Ovary (tissue), 9 donors: ENCODE data around the gene UTRN. TPM values are rescaled to one million over a fixed set of nuclear protein-coding genes. Genes with fewer than 3 reads are reported as not detected.

Experiments
- DNase-seq, 5 donors: peaks; one replicate each; pipeline ENCODE4 v3.0.0-alpha.2; 2019 to 2020
- H3K27ac ChIP-seq, 2 donors: fragments of 200-600 bp; one replicate each; pipeline versions ENCODE4 v1.5.1 to v1.8.0; 2019 to 2022
- H3K27me3 ChIP-seq: fragments of 200-600 bp; one replicate; pipeline ENCODE4 v1.8.0; 2022
- H3K36me3 ChIP-seq: fragments of 200-600 bp; sonication (generic); one replicate; pipeline ENCODE4 v1.5.1; 2019
- H3K4me1 ChIP-seq: one replicate; pipeline ENCODE4 v1.8.1; 2013; ENCODE audit warnings: mild to moderate bottlenecking, moderate library complexity; ENCODE audit not compliant: insufficient read depth
- H3K4me3 ChIP-seq: fragments of 200-600 bp; sonication (generic); one replicate; pipeline ENCODE4 v1.5.1; 2017
- H3K9me3 ChIP-seq, 2 donors: fragments of 200-600 bp in 1 of 2; sonication (generic) in 1 of 2; one replicate each; pipeline versions ENCODE4 v1.5.1 to v1.8.1; 2013 to 2019; ENCODE audit warnings: mild to moderate bottlenecking in 1 of 2, moderate library complexity in 1 of 2
- CTCF ChIP-seq, 3 donors: fragments of 450-650 bp in 2 of 3; fragments of 200-600 bp in 1 of 3; IDR thresholded peaks; one replicate each; pipeline versions ENCODE4 v1.5.1 to v1.8.0; 2016 to 2022; ENCODE audit warnings: antibody characterized with exemption in 3 of 3, mild to moderate bottlenecking in 1 of 3
- EP300 ChIP-seq: sonication (generic); formaldehyde crosslinking; IDR thresholded peaks from one replicate; pipeline ENCODE4 v1.6.1; 2017; ENCODE audit warnings: antibody characterized with exemption
- POLR2A ChIP-seq: fragments of 450-650 bp; IDR thresholded peaks from one replicate; pipeline ENCODE4 v1.6.1; 2017; ENCODE audit warnings: antibody characterized with exemption, mild to moderate bottlenecking, moderate library complexity
- WGBS, 3 donors: extraction: QIAGEN DNeasy Blood & Tissue Kit in 1 of 3; methylation state at CpG; one replicate each; pipeline versions ENCODE4 v1.1.5 to v1.1.7; 2013 to 2017; 5-methylcytosine and 5-hydroxymethylcytosine counted together
- intact Hi-C, 4 donors: fragments of 100-400 bp; cut with DNase I; formaldehyde crosslinking; loops; one replicate each; pipeline versions ENCODE4 v1.11.0 to v1.15.1; 2022 to 2023
- polyA plus RNA-seq, 2 donors: library from polyadenylated mRNA; stranded (reverse); fragments of 200-250 nt in 1 of 2; fragments of 350-450 nt in 1 of 2; fragmentation: Illumina TruSeq in 1 of 2; extraction: RNeasy Lipid Tissue Mini Kit (QIAGEN cat#74804) in 1 of 2; gene quantifications; one replicate each; pipeline ENCODE4 v1.2.3, GENCODE V29; 2013 to 2014
- total RNA-seq, 7 donors: library from RNA; depleted of rRNA in 2 of 7; stranded (reverse); fragments of >200 nt in 2 of 7; fragmentation: NEBNext Ultra II Directional in 3 of 7; extraction: Animal tissue kit (Norgen Biotek cat#: 25700) in 3 of 7; gene quantifications; one replicate each; pipeline versions ENCODE4 v1.1.0 to v1.2.4, GENCODE V29; 2016 to 2023
- donor health status: DM: no; HTN: no; CAD: no; lungs with moderate emphysema.
- donor health status: DM: no; HTN: no; CAD: no.
- donor health status: Bipolar disorder and iron deficiency.
- donor health status: DM: yes; HTN: yes; CAD: no.
- donor health status: DM: no; HTN: no; CAD: no.
- donor health status: DM: yes; HTN: yes; CAD: no.

Gene UTRN
- total and polyA plus RNA-seq, 9 donors = 27.6 to 155 (median 129) TPM

GRCh38 chr6:144295981-144296767, 11.0 kb downstream of the UTRN start:
- Histone ChIP-seq H3K27me3 (no peaks in the 10 kb centered on the region), H3K27ac (peak overlapping the region in 1 of 2 donors; percentile 44), H3K4me1 (no peaks in the 10 kb centered on the region), H3K4me3 (no peak overlapping the region), H3K36me3 (no peaks in the 10 kb centered on the region), H3K9me3 (no peaks in the 10 kb centered on the region)
- TF ChIP-seq POLR2A (no peak), CTCF (IDR thresholded peaks at IDR 0.05) (no peak), EP300 (no peak)
- WGBS, 3 donors = 99 to 100% (median 99%) methylated on average over 7 of the region's 7 CpGs
- DNase-seq = no peak
- intact Hi-C loops = no loop called here

- Histone ChIP-seq H3K36me3 (no peaks in the 10 kb centered on the region), H3K4me3 (no peak overlapping the region), H3K4me1 (no peaks in the 10 kb centered on the region), H3K27ac (peak overlapping the region in 1 of 2 donors; percentile 44), H3K9me3 (no peaks in the 10 kb centered on the region), H3K27me3 (no peaks in the 10 kb centered on the region)
- TF ChIP-seq POLR2A = no peak
- no peak for TF ChIP-seq EP300
- TF ChIP-seq CTCF (IDR thresholded peaks at IDR 0.05) = no peak
- DNase-seq = peak in 1 of 5 donors; percentile 43
- intact Hi-C loops = no loop called here
- 30 to 38% (median 38%) methylated on average over 2 of the region's 2 CpGs for WGBS, 3 donors
Observed at GRCh38 chr6:144296973-144297372, 11.8 kb downstream of the UTRN start.

- no peak for TF ChIP-seq POLR2A
- TF ChIP-seq CTCF (IDR thresholded peaks at IDR 0.05) = no peak
- TF ChIP-seq EP300 = no peak
- intact Hi-C loops = no loop called here
- H3K4me1 ChIP-seq = peaks cover under 1% of the 10 kb centered on the region
Observed at GRCh38 chr6:144297511-144298100, 12.5 kb downstream of the UTRN start.

GRCh38 chr6:144298194-144298593, 13.1 kb downstream of the UTRN start:
- no peaks in the 10 kb centered on the region for H3K9me3 ChIP-seq
- no peaks in the 10 kb centered on the region for H3K36me3 ChIP-seq
- H3K4me1 ChIP-seq = peaks cover 4% of the 10 kb centered on the region
- intact Hi-C loops = no loop called here
- H3K27ac ChIP-seq = peak overlapping the region; percentile 8 to 44
- no peaks in the 10 kb centered on the region for H3K27me3 ChIP-seq
- WGBS, 3 donors = 80 to 85% (median 82%) methylated on average over 5 of the region's 5 CpGs
- no peak for DNase-seq
- TF ChIP-seq EP300 = no peak
- TF ChIP-seq CTCF (IDR thresholded peaks at IDR 0.05) = no peak
- no peak for TF ChIP-seq POLR2A
- no peak overlapping the region for H3K4me3 ChIP-seq

More at GRCh38 chr6:144297511-144298100, 12.5 kb downstream of the UTRN start:
- H3K27me3 ChIP-seq = no peaks in the 10 kb centered on the region
- H3K9me3 ChIP-seq = no peaks in the 10 kb centered on the region
- H3K36me3 ChIP-seq = no peaks in the 10 kb centered on the region
- no peak overlapping the region for H3K4me3 ChIP-seq
- 48 to 62% (median 51%) methylated on average over 3 of the region's 3 CpGs for WGBS, 3 donors
- H3K27ac ChIP-seq = peak overlapping the region in 1 of 2 donors; percentile 44
- DNase-seq = no peak
